ENCODE measurements around the gene CEP85. TPM values are rescaled to one million over a fixed set of nuclear protein-coding genes. Genes with fewer than 3 reads are reported as not detected.
A peak's percentile ranks its signal among the peaks of the same experiment; 100 is the strongest.
"Not testable (repeated sequence)": the region's sequence is repeated elsewhere in the genome, so short reads cannot be mapped to it uniquely, and the experiment has no call there.

Gene CEP85
- total RNA-seq, 1 donor from 2014 or later, result 10.3 TPM

GRCh38 chr1:26290882-26291261 lies 56.9 kb downstream of the CEP85 start:
- no peak for TF ChIP-seq CTCF (IDR thresholded peaks at IDR 0.05)
- Histone ChIP-seq H3K4me3 (no peak overlapping the region), H3K4me1 (peaks cover 53% of the 10 kb centered on the region), H3K36me3 (no peaks in the 10 kb centered on the region), H3K9me3 (no peaks in the 10 kb centered on the region), H3K27ac (peak overlapping the region; percentile 81), H3K27me3 (no peaks in the 10 kb centered on the region)
- ATAC-seq (no peak), DNase-seq (no peak)
- intact Hi-C loops (cut with DNase I), result no loop called here

- Histone ChIP-seq H3K4me3 (no peak overlapping the region), H3K36me3 (no peaks in the 10 kb centered on the region), H3K27me3 (no peaks in the 10 kb centered on the region), H3K27ac (peak overlapping the region; percentile 81), H3K4me1 (peaks cover 47% of the 10 kb centered on the region), H3K9me3 (no peaks in the 10 kb centered on the region)
- DNase-seq (no peak), ATAC-seq (no peak)
- TF ChIP-seq CTCF (IDR thresholded peaks at IDR 0.05), result no peak
- intact Hi-C loops (cut with DNase I), result no loop called here
Observed at GRCh38 chr1:26291433-26291832, 57.4 kb downstream of the CEP85 start.

GRCh38 chr1:26291939-26292338 lies 57.9 kb downstream of the CEP85 start:
- DNase-seq, result no peak
- no peak for ATAC-seq
- Histone ChIP-seq H3K9me3 (no peaks in the 10 kb centered on the region), H3K27me3 (no peaks in the 10 kb centered on the region), H3K4me3 (no peak overlapping the region), H3K4me1 (peaks cover 42% of the 10 kb centered on the region), H3K27ac (peak overlapping the region; percentile 81), H3K36me3 (no peaks in the 10 kb centered on the region)
- intact Hi-C loops (cut with DNase I), result no loop called here
- no peak for TF ChIP-seq CTCF (IDR thresholded peaks at IDR 0.05)

- H3K4me1 ChIP-seq, result peaks cover 34% of the 10 kb centered on the region
- H3K9me3 ChIP-seq; DNase-seq; ATAC-seq; H3K4me3 ChIP-seq; H3K27ac ChIP-seq; H3K27me3 ChIP-seq; H3K36me3 ChIP-seq; intact Hi-C loops (cut with DNase I): not testable (repeated sequence)
Observed at GRCh38 chr1:26292735-26293134, 58.7 kb downstream of the CEP85 start.

- Histone ChIP-seq H3K27me3 (no peaks in the 10 kb centered on the region), H3K4me3 (no peak overlapping the region), H3K27ac (no peak overlapping the region), H3K36me3 (no peaks in the 10 kb centered on the region), H3K9me3 (no peaks in the 10 kb centered on the region), H3K4me1 (peaks cover 28% of the 10 kb centered on the region)
- intact Hi-C loops (cut with DNase I), result no loop called here
- ATAC-seq (no peak), DNase-seq (no peak)
- TF ChIP-seq CTCF (IDR thresholded peaks at IDR 0.05), result no peak
Observed at GRCh38 chr1:26293911-26294463, 60.0 kb downstream of the CEP85 start.

- no peak overlapping the region for H3K27ac ChIP-seq
- H3K4me3 ChIP-seq, result no peak overlapping the region
- no peak for TF ChIP-seq CTCF (IDR thresholded peaks at IDR 0.05)
- H3K27me3 ChIP-seq, result no peaks in the 10 kb centered on the region
- H3K36me3 ChIP-seq, result no peaks in the 10 kb centered on the region
- no peak for ATAC-seq
- H3K9me3 ChIP-seq, result no peaks in the 10 kb centered on the region
- intact Hi-C loops (cut with DNase I), result no loop called here
- DNase-seq, result no peak
- H3K4me1 ChIP-seq, result peaks cover 16% of the 10 kb centered on the region
Observed at GRCh38 chr1:26295194-26296138, 61.5 kb downstream of the CEP85 start.

Data from upper lobe of right lung (tissue), 1 donor.